Measurements from ENCODE around the gene PEX10. TPM values are rescaled to one million over a fixed set of nuclear protein-coding genes. Genes with fewer than 3 reads are reported as not detected.

Gene PEX10
- total RNA-seq, 2 donors from 2014 or later = 18.1 to 26.5 TPM

GRCh38 chr1:2380816-2381591 lies 31.4 kb downstream of the PEX10 start:
- H3K4me3 ChIP-seq = no peak overlapping the region
- DNase-seq (no peak), ATAC-seq (no peak)
- peaks cover 7% of the 10 kb centered on the region for H3K4me1 ChIP-seq
- intact Hi-C loops (cut with DNase I) = loop anchor here (5.0 kb wide), 1 partner anchor 184 kb away; no protein-coding TSS in a partner anchor
- TF ChIP-seq CTCF (IDR thresholded peaks at IDR 0.05) = no peak
- no peak for TF ChIP-seq POLR2A (IDR thresholded peaks at IDR 0.05)
- WGBS, 2 donors = 73 to 82% methylated on average over 9 to 32 of the region's 32 CpGs
- no peak overlapping the region for H3K27ac ChIP-seq
- H3K9me3 ChIP-seq = no peaks in the 10 kb centered on the region
- H3K36me3 ChIP-seq (replicated peaks in 1 of 2; ENCODE audit: insufficient read depth in 1 of 2, low read depth in 2 of 2) = no peaks in the 10 kb centered on the region
- no peaks in the 10 kb centered on the region for H3K27me3 ChIP-seq

- WGBS, 2 donors = 81 to 86% methylated on average over 22 to 23 of the region's 23 CpGs
- no peak for ATAC-seq
- intact Hi-C loops (cut with DNase I) = loop anchor here (5.0 kb wide), 1 partner anchor 183 kb away; no protein-coding TSS in a partner anchor
- H3K4me3 ChIP-seq = no peak overlapping the region
- H3K36me3 ChIP-seq (replicated peaks in 1 of 2; ENCODE audit: insufficient read depth in 1 of 2, low read depth in 2 of 2) = no peaks in the 10 kb centered on the region
- H3K9me3 ChIP-seq = no peaks in the 10 kb centered on the region
- no peak overlapping the region for H3K27ac ChIP-seq
- DNase-seq = no peak
- peaks cover 7% of the 10 kb centered on the region for H3K4me1 ChIP-seq
- TF ChIP-seq POLR2A (IDR thresholded peaks at IDR 0.05) = no peak
- TF ChIP-seq CTCF (IDR thresholded peaks at IDR 0.05) = no peak
- no peaks in the 10 kb centered on the region for H3K27me3 ChIP-seq
Measured at GRCh38 chr1:2379733-2380404, 32.5 kb downstream of the PEX10 start.

- DNase-seq = no peak
- Histone ChIP-seq H3K27ac (no peak overlapping the region), H3K36me3 (replicated peaks in 1 of 2; ENCODE audit: insufficient read depth in 1 of 2, low read depth in 2 of 2) (no peaks in the 10 kb centered on the region), H3K9me3 (no peaks in the 10 kb centered on the region), H3K4me1 (peaks cover 7% of the 10 kb centered on the region), H3K4me3 (no peak overlapping the region), H3K27me3 (no peaks in the 10 kb centered on the region)
- TF ChIP-seq POLR2A (IDR thresholded peaks at IDR 0.05) = no peak
- no peak for TF ChIP-seq CTCF (IDR thresholded peaks at IDR 0.05)
- ATAC-seq = no peak
- 76 to 77% methylated on average over 18 of the region's 18 CpGs for WGBS, 2 donors
- intact Hi-C loops (cut with DNase I) = no loop called here
Measured at GRCh38 chr1:2378956-2379732, 33.2 kb downstream of the PEX10 start.

- Histone ChIP-seq H3K36me3 (replicated peaks in 1 of 2; ENCODE audit: insufficient read depth in 1 of 2, low read depth in 2 of 2) (no peaks in the 10 kb centered on the region), H3K4me1 (peaks cover 7% of the 10 kb centered on the region), H3K9me3 (no peaks in the 10 kb centered on the region), H3K4me3 (no peak overlapping the region), H3K27me3 (no peaks in the 10 kb centered on the region), H3K27ac (no peak overlapping the region)
- DNase-seq (no peak), ATAC-seq (no peak)
- 87% methylated on average over 24 of the region's 24 CpGs; no CpG with 5 or more reads in 1 of the 2 donors for WGBS, 2 donors
- TF ChIP-seq POLR2A (IDR thresholded peaks at IDR 0.05) (no peak), CTCF (IDR thresholded peaks at IDR 0.05) (no peak)
- intact Hi-C loops (cut with DNase I) = no loop called here
Measured at GRCh38 chr1:2378441-2378851, 33.9 kb downstream of the PEX10 start.
